Skin of body (tissue), 2 donors: ENCODE measurements around the gene ORM2. TPM values are rescaled to one million over a fixed set of nuclear protein-coding genes. Genes with fewer than 3 reads are reported as not detected.
"Not testable (repeated sequence)": the region's sequence is repeated elsewhere in the genome, so short reads cannot be mapped to it uniquely, and the experiment has no call there.

Experiments used
- DNase-seq: peaks from one replicate; lab custom pipeline; 2025; lab: John Stamatoyannopoulos, UW
- total RNA-seq: library from RNA; depleted of rRNA; stranded (reverse); fragments of >200 nt; gene quantifications from one replicate; pipeline ENCODE4 v1.2.3, GENCODE V29; 2014

The ORM2 gene
- total RNA-seq, 1 donor from 2014 or later, result 0.79 TPM

DNA sequence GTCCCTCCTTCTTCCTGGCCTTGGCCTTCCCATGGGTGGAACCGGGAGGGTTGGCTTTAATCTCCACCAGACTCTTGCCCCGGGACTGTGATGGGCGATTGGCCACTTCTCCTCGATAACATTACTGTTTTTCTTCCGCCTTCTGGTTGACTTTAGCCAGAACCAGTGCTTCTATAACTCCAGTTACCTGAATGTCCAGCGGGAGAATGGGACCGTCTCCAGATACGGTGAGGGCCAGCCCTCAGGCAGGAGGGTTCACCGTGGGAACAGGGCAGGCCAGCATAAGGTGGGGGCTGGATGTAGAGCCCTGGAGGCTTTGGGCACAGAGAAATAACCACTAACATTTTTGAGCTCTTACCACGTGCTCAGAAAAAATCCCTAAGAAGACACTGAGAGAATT lies 967 bp downstream of the ORM2 start:
- DNase-seq, result no peak

DNA sequence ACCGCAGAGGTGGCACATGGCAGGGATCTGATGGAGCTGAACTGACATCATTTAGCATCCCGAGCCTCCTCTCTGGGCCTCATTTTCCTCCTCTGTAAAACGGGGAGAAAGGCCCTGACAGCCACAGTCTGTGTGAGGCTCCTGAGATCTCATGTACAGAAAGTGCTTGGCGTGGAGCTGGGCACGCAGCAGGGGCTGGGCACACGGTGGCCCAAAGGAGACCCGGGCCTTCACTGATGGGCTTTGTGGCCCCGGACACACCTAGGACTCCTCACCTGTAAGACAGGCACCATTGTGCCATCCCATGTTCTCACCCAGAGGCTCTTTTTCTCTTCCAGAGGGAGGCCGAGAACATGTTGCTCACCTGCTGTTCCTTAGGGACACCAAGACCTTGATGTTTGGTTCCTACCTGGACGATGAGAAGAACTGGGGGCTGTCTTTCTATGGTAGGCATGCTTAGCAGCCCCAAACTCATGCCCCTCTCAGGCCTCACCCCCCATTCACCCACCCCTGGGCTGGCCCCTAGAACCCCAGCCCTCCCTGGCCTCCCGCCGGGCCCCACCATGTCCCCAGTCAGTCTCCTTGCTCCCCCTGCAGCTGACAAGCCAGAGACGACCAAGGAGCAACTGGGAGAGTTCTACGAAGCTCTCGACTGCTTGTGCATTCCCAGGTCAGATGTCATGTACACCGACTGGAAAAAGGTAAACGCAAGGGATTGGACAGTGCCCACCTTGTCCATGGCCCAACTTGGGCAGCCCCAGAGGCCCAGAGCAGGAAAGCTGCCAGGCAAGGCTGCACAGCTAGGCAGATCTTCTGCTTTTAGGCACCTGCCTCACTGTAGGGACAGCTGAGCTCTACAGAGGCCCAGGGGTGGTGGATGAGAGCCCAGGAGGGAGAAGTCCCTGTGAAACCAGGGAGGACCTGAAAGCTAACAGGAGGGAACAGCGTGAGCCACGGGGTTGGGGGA lies 1.8 kb downstream of the ORM2 start:
- not testable (repeated sequence) for DNase-seq

DNA sequence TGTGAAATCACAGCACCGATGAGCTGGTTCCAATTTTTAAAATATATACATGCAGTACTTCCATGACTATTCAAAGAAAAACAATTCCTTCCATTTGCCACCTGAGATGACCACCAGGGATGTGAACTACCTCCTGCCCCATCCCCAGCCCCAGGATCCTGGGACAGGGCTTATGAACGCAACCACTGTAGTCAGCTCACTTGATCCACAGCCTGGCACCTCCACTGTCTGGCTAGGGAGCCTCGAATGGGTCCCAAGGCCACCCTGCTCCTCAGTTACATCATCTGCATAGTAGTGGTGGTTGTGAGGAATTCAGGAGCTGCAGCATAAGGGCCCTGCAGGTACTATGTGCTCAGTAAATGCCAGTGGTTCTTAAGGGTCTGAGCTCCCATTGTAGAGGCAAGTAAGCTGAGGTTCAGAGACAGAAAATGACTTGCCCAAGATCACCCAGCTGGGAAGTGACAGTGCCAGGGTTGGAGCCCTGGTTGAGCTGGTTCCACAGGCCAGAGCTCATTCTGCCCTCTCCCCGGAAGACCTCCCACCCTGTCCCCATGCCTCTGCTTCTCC lies 2.9 kb downstream of the ORM2 start:
- not testable (repeated sequence) for DNase-seq

DNA sequence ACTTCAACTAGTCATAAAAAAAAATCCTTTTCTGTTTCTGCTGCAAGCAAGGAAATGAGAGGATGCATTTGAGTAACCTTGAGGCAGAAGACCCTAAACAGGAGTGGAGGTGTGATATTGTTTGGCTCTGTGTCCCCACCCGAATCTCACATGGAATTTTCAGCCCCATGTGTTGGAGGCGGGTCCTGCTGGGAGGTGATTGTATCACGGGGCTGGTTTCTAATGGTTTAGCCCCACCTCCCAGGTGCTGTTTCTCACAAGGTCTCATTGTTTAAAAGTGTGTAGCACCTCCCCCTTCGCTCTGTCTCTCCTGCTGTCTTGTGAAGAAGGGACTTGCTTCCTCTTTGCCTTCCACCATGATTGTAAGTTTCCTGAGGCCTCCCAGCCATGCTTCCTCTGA lies 4.0 kb downstream of the ORM2 start:
- not testable (repeated sequence) for DNase-seq

DNA sequence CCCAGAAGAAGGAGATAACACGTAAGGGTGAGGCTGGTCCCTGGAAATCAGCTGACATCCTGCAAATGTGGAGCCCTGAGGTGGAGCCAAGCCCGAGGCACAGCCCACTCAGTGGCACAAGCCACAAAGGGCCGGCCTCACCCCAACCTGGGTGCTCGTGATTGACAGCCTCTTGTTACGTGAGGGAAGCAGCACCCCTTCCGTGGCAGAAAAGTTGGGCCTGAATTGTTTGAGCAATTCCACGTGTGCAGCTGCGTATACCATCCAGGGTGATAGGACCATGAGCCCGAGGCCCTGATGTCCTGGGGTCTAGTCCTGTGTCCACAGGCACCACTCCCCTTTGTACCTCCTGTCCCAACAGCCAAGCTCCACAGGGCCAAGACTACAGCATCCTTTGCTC lies 4.8 kb downstream of the ORM2 start:
- DNase-seq, result no peak

DNA sequence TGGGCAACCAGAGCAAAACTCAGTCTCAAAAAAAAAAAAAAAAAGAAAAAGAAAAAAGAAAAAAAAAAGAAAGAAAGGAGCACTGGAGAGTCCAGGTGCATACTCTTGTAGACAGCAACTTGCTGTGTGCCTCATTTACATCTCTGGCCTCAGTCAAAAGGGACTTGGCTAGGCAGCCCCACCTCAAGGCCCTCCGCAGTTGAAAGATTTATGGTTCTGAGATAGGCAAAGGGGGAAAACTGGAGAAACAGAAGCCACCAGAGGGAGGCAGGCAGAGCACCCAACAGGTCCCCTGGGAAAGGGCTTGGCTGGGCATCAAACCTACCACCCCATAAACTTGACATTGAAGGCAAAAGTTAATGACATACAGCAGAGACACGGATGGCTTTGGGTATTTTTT lies 6.1 kb downstream of the ORM2 start:
- DNase-seq, result no peak

DNA sequence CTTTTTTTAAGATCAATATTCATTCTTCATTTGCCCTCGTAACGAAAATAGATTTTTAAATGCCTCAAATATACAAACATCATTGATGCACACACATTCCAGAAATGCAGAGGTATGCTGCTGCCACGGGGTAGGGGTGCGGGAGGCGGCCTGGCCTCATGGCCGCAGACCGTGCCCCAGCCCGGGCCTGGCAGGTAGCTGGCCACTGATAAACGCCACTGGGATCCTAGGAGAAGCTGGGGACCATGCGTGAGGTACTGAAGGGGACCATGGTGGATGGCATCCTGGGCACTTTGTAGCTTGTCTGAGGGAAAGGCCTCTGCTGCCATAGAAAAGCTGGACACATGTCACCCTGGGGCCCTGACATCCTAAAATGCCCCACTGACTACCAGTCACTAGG lies 6.5 kb downstream of the ORM2 start:
- no peak for DNase-seq

DNA sequence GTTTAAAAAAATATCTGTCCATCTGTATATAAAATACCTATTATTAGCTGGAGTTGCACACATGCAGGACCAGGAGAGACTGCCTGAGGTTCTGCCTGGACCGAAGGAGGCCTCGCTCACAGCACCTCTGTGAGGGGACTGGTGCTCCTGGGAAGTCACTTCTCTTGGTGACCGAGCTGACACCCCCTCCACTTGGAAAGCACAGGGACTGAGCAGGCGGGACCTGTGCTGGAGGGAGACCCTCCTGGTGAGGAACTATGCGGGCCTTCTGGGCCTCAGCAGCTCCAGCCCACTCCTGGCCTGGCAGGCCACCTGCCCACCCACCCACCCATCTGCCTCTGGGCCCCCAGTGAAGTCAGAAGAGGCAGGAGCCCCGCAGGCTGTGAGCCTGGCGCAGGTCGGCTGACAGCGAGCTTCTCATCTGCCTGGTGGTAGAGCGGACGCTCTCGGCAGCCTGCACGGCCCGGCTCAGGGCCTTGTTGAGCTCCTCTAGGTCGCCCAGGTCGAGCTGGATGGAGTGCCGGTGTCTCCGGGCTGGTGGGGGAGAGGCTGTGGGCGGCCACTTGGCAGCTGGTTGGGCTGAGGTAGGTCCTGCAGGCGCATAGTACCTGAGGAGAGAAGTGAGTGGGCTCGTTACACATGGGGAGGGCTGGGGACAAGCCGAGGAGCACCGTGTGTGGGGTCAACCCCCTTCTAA lies 7.2 kb downstream of the ORM2 start:
- no peak for DNase-seq

DNA sequence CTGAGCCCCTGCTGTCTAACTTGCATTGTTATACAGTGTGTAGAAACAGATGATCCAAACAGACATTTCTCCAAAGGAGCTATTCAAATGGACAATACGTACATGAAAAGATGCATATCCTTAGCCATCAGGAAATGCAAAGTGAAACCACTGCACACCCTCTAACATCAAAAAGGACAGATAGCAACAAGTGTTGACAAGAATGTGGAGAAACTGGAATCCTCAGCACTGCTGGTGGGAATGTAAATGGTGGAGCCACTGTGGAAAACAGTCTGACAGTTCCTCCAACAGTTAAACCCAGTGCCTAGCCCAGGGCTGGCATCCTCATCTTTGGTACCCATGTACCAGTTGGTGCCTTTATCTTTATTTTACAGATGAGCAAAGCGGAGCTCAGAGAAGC lies 8.5 kb downstream of the ORM2 start:
- DNase-seq, result no peak

DNA sequence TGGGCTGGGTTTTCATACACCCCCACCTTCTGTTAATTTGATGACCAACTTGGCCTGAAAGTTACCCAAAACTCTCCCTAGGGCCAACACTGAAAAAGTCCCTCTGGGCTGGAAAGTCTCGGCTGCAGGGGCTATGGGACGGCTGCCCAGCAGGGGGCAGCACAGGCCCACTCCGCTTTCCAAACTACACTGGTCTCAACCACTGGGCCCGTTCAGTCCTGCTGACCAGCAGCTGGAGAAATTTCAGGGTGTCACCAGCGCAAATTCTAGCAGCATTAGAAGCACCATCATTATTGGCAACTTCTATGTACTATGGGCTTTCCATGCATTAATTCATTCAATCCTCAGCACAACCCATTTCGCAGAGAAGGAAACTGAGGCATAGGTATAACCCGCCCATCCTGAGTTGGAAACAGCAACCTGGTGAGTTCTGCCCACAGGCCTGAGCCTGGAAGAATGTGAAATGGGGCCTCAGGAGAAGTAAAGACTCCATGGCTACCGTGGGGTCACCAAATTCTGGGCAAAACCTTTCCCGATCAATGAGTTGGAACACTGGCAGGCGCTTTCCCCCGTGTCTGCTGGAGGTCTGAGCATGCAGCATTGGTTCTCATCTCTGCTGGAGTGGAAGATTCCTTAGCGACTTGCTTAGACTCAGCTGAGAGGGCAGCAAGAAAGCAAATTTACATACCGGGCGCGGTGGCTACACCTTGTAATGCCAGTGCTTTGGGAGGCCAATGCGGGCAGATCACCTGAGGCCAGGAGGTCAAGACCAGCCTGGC lies 9.7 kb downstream of the ORM2 start:
- DNase-seq, result no peak

DNA sequence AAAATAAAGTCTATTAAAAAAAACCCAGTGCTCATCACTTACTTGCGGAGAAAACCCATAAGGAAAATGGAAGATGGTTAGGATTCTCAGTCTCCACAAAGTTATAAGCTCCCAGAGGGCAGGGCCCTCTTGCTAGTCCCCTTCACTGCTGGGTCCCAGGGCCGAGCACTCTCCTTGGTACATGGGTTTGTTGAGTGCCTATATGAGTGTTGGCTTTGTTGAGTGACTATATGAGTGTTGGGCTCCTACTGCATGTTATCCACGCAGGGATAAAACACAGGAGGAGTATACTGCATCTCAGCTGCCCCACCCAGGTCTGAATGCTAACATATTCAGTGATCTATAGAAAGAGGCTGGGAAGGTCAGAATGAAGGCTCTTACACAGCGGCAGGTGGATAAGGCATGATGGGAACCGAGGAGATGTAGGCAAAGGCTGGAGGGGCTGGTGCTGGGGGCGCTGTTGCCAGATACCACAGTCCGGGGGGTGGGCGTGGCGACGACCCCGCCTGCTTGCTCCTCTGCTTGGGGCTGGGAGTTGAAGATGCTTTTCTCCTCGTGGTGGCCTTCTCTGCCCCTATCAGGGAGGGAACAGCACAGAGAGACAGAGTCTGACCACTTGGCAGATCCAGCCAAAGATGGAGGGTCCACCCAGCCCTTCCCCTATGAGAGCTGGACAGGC lies 11.6 kb downstream of the ORM2 start:
- DNase-seq, result no peak

DNA sequence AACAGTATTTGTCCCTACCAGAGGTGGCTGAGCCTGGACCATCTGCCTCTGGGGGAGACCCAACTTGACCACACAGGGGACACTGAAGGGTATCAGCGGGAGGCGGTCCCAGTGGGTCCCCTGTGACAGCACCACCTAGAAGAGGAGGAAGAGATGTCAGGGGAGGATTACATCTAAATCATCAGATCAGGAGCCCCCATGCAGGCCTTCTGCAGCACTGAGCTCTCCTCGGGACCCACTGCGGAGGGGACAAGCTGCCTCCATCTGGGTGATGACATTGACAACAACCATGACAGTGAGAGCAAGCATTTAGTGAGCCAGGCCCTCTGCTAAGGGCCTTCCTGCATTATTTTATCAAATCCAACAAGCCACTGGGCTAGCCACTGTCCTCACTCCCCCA lies 12.3 kb downstream of the ORM2 start:
- no peak for DNase-seq

DNA sequence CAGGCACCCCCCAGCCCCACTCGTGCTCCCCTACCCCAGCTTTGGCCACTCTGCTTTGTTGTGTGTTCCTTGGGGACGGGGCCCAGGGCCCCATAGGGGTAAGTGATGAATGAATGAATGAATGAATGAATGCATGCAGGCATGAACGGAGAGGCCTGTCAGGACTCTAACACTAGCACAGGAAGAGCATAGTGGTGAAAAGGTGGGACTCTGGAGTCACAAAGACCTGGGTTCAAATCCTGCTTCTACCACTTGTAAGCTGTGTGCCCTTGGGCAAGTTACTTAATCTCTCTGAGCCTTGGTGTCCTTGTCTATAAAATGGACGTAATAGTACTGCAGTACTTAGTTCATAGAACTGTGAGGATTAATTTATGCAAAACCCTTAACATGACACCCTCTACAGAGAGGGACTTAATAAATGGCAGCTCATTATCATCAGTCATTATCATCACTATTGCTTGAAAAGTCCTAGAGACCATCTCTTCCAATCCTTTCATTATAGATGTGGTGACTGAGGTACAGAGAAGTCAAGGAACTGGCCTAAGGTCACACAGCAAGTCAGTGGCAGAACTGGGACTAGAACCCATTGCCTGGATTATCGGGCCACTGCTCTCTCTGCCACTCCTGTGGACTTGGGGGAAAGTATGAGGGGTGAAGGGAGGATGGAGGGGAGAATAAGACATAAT lies 13.2 kb downstream of the ORM2 start:
- DNase-seq, result no peak

DNA sequence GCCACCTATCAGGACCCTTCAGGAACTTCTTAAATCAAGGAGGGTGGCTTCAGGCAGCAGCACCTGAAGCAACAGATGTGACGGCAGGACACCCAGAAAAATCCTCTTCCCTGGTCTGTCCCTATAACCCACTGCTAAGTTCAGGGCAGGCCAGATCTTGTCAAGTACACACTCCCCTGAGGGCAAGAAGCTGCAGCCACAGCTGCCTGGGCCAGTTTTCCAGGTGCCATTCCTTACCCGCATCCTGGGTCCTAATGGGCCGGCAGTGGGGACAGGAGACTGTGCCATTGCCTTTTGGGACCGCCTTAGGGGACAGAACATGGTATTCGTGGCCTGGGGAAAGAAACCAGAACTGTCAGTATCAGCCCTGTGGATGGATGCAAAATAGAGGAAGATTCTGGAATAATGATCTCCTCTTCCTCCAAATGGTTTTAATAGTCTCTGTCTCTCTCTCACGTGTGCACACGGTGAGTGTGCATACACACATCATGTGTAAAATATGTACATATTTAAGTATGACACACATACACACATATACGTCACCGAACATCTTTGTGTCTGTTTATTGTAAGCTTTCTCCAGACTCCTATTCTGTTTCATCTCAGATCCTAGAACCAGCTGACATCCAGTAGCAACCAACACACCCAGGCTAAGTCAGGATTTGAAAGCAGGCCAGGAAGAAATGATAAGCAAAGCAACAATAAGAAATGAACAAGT lies 14.0 kb downstream of the ORM2 start:
- DNase-seq, result no peak

DNA sequence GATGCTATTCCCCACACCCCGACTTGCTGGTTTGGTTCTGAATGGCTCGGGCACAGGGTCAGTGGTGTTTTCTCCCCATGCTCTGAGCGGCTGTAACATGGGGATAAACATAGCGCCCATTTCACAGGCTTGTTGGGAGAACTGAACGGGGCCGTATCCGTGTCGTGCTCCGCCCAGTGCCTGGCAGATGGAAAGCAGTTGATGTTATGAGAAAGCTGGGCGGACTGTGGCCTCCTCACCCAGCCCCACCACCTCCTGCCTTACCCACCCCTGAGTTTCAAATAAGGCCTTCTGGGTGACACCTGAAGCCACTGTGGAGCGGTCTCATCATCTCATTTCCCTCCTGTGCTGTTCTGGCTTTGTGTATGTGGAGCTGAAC lies 14.5 kb downstream of the ORM2 start:
- no peak for DNase-seq

DNA sequence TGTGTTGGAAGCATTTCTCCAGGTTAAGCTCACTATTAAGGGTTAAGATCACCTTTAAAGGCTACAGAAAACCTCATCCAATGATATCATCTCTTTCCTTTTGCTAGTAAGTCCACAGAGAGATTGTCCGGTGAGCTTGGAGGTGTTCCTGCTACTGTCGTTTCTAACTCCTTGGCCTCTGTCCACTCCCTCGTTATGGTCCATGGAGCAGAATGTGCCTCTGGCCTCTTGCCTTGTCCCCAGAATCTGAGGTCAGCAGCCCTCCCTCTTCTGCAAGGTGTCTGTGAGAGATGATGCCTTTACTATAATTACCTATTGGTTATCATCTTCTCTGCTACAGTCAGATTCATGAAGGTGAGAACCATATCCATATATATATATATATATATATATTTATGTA lies 15.0 kb downstream of the ORM2 start:
- DNase-seq, result no peak

DNA sequence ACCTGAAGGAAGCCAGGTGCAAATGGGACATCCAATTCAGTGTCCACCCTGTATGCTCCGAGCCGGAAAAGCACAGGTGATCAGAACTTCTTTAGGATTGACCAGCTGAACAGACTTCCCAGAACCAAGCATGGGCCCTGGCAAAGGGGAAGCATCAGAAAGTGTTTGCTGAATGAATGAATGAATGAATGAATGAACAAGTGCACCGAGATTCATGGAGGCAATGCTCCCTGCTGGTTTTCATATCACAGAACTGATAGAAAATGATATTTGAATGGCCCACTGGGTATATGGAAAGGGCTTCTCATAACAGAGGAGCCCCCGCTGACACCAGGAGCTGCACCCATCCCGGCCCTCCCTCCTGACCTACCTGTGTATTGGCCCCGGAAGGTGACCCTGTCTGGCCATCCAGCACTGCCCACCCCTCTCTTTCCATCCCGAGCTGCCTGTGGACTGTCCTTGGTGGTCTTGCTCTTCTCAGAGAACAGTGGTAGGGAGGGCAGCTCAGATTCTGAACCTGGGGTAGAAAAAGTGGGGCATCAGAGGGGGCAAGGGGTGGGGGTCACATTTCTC lies 15.9 kb downstream of the ORM2 start:
- no peak for DNase-seq

DNA sequence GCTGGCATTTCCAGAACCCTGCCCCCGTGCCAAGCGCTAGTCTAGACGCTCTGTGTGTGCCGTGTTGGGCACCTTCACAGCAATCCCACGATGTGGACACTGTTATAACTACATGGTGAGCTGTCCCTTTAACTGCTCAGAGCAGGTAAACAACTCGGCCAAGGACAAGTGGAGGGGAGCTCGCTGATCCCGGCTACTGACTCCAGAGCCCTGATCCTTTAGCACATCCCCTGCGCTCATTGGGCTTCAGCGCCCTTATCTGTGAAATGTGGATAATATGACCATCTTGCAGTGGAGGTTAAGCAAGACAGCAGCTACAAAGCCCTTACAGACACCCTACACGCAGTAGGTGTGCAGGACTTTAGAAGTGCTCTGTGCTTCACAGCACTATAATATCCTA lies 16.5 kb downstream of the ORM2 start:
- DNase-seq, result no peak

DNA sequence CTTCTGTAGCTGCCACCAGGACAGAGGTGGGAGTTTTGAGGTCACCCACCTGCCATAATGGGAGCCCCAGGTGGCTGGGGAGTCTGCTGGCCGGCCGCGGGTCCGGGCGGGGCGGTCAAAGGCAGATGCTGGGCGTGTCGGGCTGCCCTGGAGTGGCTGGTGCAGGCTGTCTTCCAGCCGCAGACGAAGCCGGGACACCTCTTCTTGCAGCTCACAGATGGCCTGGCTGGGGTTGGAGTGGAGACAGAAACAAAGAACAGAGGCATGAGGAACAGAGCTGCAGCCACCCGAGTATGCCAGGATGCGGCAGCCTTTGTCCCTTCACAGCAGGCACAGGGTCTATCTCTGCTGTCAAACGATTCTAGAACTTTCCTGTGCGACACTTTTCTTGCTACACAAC lies 18.0 kb downstream of the ORM2 start:
- no peak for DNase-seq
